Fibroblast of upper back skin (primary cell): ENCODE results near the gene LDHAL6B.

Source experiments
- DNase-seq: peaks from one replicate; pipeline ENCODE4 v3.0.0-alpha.2; 2013

The LDHAL6B gene

GRCh38 chr15:59255680-59256336 lies 49.2 kb downstream of the LDHAL6B start:
- no peak for DNase-seq

- DNase-seq, result no peak
Observed at GRCh38 chr15:59256482-59256881, 49.8 kb downstream of the LDHAL6B start.

- DNase-seq, result no peak
Observed at GRCh38 chr15:59257140-59257539, 50.5 kb downstream of the LDHAL6B start.
